ENCODE results near the gene LYSMD4. TPM values are rescaled to one million over a fixed set of nuclear protein-coding genes. Genes with fewer than 3 reads are reported as not detected.

LYSMD4 gene
- total and polyA plus RNA-seq, 2 of the 13 experiments (the other 11 are each of a cell fraction or from before 2014, with no cell fraction given): 7.4 to 8.5 TPM

DNA sequence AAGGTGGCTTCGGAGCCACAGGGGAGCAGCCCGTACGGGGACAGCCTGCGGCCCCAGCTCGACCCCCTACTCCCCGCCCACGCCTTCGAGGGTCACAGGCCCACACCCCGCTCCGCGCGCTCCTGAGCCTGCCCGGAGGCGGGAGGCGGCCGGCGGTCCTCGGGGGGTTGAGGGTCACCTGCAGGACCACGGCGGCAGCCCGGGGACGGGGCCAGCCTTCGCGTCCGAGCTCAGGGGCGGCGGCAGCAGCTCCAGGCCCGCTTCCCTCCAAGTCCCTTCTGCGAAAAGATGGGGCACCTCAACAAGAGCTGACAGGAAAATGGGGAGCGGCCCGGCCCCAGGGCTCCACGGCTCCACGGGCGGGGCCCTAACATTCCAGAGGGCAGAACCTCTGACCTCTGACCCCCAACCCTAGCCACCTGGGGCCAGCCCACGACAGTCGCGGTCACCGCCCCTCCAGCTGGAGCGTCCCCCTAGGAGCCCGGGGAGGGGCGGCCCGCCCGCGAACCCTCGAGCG is 428 bp downstream of the LYSMD4 start (continued):
- TF ChIP-seq, protein P1, sequence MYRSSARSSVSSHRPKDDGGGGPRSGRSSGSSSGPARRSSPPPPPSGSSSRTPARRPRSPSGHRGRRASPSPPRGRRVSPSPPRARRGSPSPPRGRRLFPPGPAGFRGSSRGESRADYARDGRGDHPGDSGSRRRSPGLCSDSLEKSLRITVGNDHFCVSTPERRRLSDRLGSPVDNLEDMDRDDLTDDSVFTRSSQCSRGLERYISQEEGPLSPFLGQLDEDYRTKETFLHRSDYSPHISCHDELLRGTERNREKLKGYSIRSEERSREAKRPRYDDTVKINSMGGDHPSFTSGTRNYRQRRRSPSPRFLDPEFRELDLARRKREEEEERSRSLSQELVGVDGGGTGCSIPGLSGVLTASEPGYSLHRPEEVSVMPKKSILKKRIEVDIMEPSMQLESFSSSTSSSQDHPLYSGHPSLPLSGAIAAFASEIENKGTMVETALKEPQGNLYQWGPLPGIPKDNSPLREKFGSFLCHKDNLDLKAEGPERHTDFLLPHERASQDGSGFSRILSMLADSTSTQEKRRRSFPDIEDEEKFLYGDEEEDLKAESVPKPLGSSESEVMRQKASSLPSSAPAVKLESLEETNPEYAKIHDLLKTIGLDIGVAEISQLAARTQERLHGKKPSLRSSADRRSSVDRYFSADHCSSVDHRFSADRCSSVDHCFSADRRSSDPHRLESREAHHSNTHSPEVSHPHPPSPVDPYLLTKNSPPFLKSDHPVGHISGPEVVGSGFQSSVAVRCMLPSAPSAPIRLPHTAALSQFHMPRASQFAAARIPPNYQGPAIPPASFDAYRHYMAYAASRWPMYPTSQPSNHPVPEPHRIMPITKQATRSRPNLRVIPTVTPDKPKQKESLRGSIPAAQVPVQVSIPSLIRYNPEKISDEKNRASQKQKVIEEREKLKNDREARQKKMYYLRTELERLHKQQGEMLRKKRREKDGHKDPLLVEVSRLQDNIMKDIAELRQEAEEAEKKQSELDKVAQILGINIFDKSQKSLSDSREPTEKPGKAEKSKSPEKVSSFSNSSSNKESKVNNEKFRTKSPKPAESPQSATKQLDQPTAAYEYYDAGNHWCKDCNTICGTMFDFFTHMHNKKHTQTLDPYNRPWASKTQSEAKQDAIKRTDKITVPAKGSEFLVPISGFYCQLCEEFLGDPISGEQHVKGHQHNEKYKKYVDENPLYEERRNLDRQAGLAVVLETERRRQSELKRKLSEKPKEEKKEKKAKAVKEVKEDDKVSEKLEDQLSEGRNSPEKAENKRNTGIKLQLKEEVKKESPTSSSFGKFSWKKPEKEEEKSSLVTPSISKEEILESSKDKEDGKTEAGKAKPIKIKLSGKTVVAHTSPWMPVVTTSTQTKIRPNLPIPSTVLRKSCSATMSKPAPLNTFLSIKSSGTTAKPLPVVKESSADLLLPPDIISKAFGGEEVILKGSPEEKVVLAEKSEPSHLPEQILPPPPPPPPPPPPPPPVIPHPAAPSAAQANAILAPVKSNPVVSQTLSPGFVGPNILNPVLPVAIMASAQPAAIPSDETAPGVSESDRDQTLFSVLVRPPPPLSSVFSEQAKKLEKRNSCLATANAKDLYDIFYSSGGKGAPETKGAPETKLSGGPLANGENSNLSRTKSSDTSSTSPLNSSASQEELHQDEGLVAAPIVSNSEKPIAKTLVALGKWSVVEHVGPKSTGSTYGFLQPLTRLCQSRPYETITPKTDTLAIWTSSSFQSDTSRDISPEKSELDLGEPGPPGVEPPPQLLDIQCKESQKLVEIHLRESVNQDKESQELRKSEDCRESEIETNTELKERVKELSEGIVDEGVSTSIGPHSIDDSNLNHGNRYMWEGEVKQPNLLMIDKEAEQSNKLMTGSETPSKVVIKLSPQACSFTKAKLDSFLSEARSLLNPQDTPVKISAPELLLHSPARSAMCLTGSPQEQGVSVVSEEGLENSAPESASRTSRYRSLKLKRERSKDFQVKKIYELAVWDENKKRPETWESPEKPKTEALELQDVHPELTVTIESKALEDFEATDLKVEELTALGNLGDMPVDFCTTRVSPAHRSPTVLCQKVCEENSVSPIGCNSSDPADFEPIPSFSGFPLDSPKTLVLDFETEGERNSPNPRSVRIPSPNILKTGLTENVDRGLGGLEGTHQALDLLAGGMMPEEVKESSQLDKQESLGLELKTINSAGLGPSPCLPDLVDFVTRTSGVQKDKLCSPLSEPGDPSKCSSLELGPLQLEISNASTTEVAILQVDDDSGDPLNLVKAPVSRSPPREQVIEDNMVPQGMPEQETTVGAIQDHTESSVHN (CRISPR knock-in tag; IDR thresholded peaks at IDR 0.05): no peak
- no peak for TF ChIP-seq ZBTB44 (CRISPR knock-in tag; IDR thresholded peaks at IDR 0.05)
- TF ChIP-seq, protein P2, sequence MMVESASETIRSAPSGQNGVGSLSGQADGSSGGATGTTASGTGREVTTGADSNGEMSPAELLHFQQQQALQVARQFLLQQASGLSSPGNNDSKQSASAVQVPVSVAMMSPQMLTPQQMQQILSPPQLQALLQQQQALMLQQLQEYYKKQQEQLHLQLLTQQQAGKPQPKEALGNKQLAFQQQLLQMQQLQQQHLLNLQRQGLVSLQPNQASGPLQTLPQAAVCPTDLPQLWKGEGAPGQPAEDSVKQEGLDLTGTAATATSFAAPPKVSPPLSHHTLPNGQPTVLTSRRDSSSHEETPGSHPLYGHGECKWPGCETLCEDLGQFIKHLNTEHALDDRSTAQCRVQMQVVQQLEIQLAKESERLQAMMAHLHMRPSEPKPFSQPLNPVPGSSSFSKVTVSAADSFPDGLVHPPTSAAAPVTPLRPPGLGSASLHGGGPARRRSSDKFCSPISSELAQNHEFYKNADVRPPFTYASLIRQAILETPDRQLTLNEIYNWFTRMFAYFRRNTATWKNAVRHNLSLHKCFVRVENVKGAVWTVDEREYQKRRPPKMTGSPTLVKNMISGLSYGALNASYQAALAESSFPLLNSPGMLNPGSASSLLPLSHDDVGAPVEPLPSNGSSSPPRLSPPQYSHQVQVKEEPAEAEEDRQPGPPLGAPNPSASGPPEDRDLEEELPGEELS (CRISPR knock-in tag; IDR thresholded peaks at IDR 0.05): no peak
- peak; percentile 62; the same call in 1 of the 2 replicates for TF ChIP-seq ZNF790 (CRISPR knock-in tag; IDR thresholded peaks at IDR 0.05; ENCODE audit: borderline replicate concordance)
- no peak for TF ChIP-seq PHF20 (CRISPR knock-in tag; IDR thresholded peaks at IDR 0.05)
- no peak for TF ChIP-seq RXRB (CRISPR knock-in tag; IDR thresholded peaks at IDR 0.05; ENCODE audit: borderline replicate concordance)
- no peak for TF ChIP-seq FOXA1 (IDR thresholded peaks at IDR 0.05)
- TF ChIP-seq FOXA1 (CRISPR knock-in tag; IDR thresholded peaks at IDR 0.05): no peak
- TF ChIP-seq ZNF619 (CRISPR knock-in tag; IDR thresholded peaks at IDR 0.05): no peak
- no peak for TF ChIP-seq TCF7 (IDR thresholded peaks at IDR 0.05; ENCODE audit: low read depth)
- no peak for TF ChIP-seq ZFP1 (CRISPR knock-in tag; IDR thresholded peaks at IDR 0.05)
- TF ChIP-seq SIX4 (CRISPR knock-in tag; IDR thresholded peaks at IDR 0.05): no peak
- peak; percentile 52; the same call in 1 of the 2 replicates for TF ChIP-seq ZNF563 (CRISPR knock-in tag; IDR thresholded peaks at IDR 0.05)
- no peak for TF ChIP-seq NRL (CRISPR knock-in tag; IDR thresholded peaks at IDR 0.05; ENCODE audit: borderline replicate concordance)
- no peak for TF ChIP-seq ZNF546 (CRISPR knock-in tag; conservative IDR thresholded peaks at IDR 0.05)
- TF ChIP-seq ZNF567 (CRISPR knock-in tag; IDR thresholded peaks at IDR 0.05; ENCODE audit: borderline replicate concordance): no peak
- TF ChIP-seq ZNF362 (CRISPR knock-in tag; IDR thresholded peaks at IDR 0.05; ENCODE audit: borderline replicate concordance): no peak
- no peak for TF ChIP-seq IKZF4 (CRISPR knock-in tag; IDR thresholded peaks at IDR 0.05; ENCODE audit: borderline replicate concordance, low read depth, not compliant biosample characterization)

All from HepG2 (cell line).